PC-3 (cell line): ENCODE results near the gene SLC16A7. TPM values are rescaled to one million over a fixed set of nuclear protein-coding genes. Genes with fewer than 3 reads are reported as not detected.

ENCODE experiments used
- ATAC-seq: fragments of 200-7000 bp; cut with Tn5 transposase; 2 replicates; pipeline ENCODE4 v1.9.1; 2020; ENCODE audit warnings: mild to moderate bottlenecking, moderate library complexity
- BruUV-seq: library from RNA; stranded (reverse); fragments of 400-500 nt; replicated peaks from 2 replicates; lab custom pipeline; 2021; lab: Mats Ljungman, UMichigan
- CTCF ChIA-PET: fragments of 300-600 bp; sonication (Branson Sonifier 250); formaldehyde crosslinking; loops from one replicate; lab custom pipeline; 2022; ENCODE audit warnings: antibody characterized with exemption; lab: Charles Lee
- POLR2A ChIA-PET: fragments of 300-600 bp; sonication (Branson Sonifier 250); formaldehyde crosslinking; loops from one replicate; lab custom pipeline; 2022; ENCODE audit warnings: antibody characterized with exemption; ENCODE audit not compliant: unreplicated experiment; lab: Charles Lee
- DNase-seq: peaks from one replicate; pipeline ENCODE4 v3.0.0-alpha.2; 2015
- H2AFZ ChIP-seq: fragments of 300-600 bp; sonication (generic); 2 replicates; pipeline ENCODE4 v1.6.0; 2016; ENCODE audit warnings: antibody characterized with exemption, low read length
- H3F3A ChIP-seq: fragments of 300-600 bp; sonication (generic); one replicate; pipeline ENCODE4 v1.6.0; 2017; ENCODE audit warnings: antibody characterized with exemption, low read length, control low read depth, mild to moderate bottlenecking; ENCODE audit not compliant: unreplicated experiment
- H3K27ac ChIP-seq: fragments of 300-600 bp; sonication (generic); 2 replicates; pipeline ENCODE4 v1.5.1; 2016; ENCODE audit warnings: mild to moderate bottlenecking, low read length
- H3K27me3 ChIP-seq: fragments of 300-600 bp; sonication (generic); 2 replicates; pipeline ENCODE4 v1.6.1; 2016; ENCODE audit warnings: low read length, mixed read lengths
- H3K36me3 ChIP-seq: fragments of 300-600 bp; sonication (generic); 2 replicates; pipeline ENCODE4 v1.6.1; 2016; ENCODE audit warnings: low read depth, mixed run types, low read length, mixed read lengths
- H3K4me1 ChIP-seq: fragments of 300-600 bp; sonication (generic); 2 replicates; pipeline ENCODE4 v1.5.1; 2016; ENCODE audit warnings: low read length; ENCODE audit not compliant: insufficient read depth
- H3K4me2 ChIP-seq: fragments of 300-600 bp; sonication (generic); 2 replicates; pipeline ENCODE4 v1.6.0; 2016; ENCODE audit warnings: low read length
- H3K4me3 ChIP-seq: fragments of 300-600 bp; sonication (generic); 2 replicates; pipeline ENCODE4 v1.5.1; 2016; ENCODE audit warnings: mild to moderate bottlenecking, low read length, mixed read lengths
- H3K79me2 ChIP-seq: fragments of 300-600 bp; sonication (generic); 2 replicates; pipeline ENCODE4 v1.6.1; 2017; ENCODE audit warnings: low read length, mixed read lengths
- H3K9ac ChIP-seq: fragments of 300-600 bp; sonication (generic); 2 replicates; pipeline ENCODE4 v1.6.0; 2016; ENCODE audit warnings: mild to moderate bottlenecking, low read length
- H3K9me2 ChIP-seq: fragments of 300-600 bp; sonication (generic); replicated peaks from 2 replicates; pipeline ENCODE4 v1.6.1; 2016; ENCODE audit warnings: mixed run types, low read length, mixed read lengths
- H3K9me3 ChIP-seq: fragments of 300-600 bp; sonication (generic); 2 replicates; pipeline ENCODE4 v1.6.1; 2016; ENCODE audit warnings: low read length, mixed read lengths
- H4K20me1 ChIP-seq: fragments of 300-600 bp; sonication (generic); 2 replicates; pipeline ENCODE4 v1.6.1; 2016; ENCODE audit warnings: low read length, mixed read lengths
- EZH2 ChIP-seq: fragments of 300-600 bp; sonication (generic); IDR thresholded peaks from one replicate; pipeline ENCODE4 v1.6.1; 2017; ENCODE audit warnings: antibody characterized with exemption, mild to moderate bottlenecking, low read length; ENCODE audit not compliant: unreplicated experiment
- EZH2phosphoT487 ChIP-seq: fragments of 300-600 bp; sonication (generic); IDR thresholded peaks from 2 replicates; pipeline ENCODE4 v1.6.1; 2018; ENCODE audit warnings: mild to moderate bottlenecking, antibody characterized with exemption, low read length, borderline replicate concordance
- intact Hi-C: fragments of 100-400 bp; cut with micrococcal nuclease; formaldehyde crosslinking; loops from 2 replicates; pipeline ENCODE4 v1.9.0; 2023
- total RNA-seq: library from RNA; depleted of rRNA; stranded (reverse); fragments of >200 nt; gene quantifications from 2 replicates; pipeline ENCODE4 v1.2.3, GENCODE V29; 2014
- TF ChIP-seq, protein P1 (sequence below): fragments of 300-600 bp; sonication (generic); conservative IDR thresholded peaks from 2 replicates; pipeline ENCODE4 v1.5.1; 2017; ENCODE audit warnings: antibody characterized with exemption, low read depth, mild to moderate bottlenecking, low read length

The SLC16A7 gene
- total RNA-seq, 1 experiment from 2014 or later = 11.4 TPM

- H3K4me1 ChIP-seq = no peaks in the 10 kb centered on the region
- H4K20me1 ChIP-seq = no peaks in the 10 kb centered on the region
- TF ChIP-seq EZH2 (no peak), EZH2phosphoT487 (no peak)
- TF ChIP-seq, protein P1, sequence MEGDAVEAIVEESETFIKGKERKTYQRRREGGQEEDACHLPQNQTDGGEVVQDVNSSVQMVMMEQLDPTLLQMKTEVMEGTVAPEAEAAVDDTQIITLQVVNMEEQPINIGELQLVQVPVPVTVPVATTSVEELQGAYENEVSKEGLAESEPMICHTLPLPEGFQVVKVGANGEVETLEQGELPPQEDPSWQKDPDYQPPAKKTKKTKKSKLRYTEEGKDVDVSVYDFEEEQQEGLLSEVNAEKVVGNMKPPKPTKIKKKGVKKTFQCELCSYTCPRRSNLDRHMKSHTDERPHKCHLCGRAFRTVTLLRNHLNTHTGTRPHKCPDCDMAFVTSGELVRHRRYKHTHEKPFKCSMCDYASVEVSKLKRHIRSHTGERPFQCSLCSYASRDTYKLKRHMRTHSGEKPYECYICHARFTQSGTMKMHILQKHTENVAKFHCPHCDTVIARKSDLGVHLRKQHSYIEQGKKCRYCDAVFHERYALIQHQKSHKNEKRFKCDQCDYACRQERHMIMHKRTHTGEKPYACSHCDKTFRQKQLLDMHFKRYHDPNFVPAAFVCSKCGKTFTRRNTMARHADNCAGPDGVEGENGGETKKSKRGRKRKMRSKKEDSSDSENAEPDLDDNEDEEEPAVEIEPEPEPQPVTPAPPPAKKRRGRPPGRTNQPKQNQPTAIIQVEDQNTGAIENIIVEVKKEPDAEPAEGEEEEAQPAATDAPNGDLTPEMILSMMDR = no peak
- no peaks in the 10 kb centered on the region for H3K9me3 ChIP-seq
- H3K27ac ChIP-seq = no peak overlapping the region
- H3K36me3 ChIP-seq = no peaks in the 10 kb centered on the region
- intact Hi-C loops = no loop called here
- no peaks in the 10 kb centered on the region for H3K9me2 ChIP-seq
- DNase-seq = no peak
- POLR2A ChIA-PET = no interaction called here
- H3K27me3 ChIP-seq = no peaks in the 10 kb centered on the region
- no peak overlapping the region for H3K4me3 ChIP-seq
- H3K9ac ChIP-seq = no peak overlapping the region
- H2AFZ ChIP-seq = no peak overlapping the region
- no peak for ATAC-seq
- BruUV-seq = no TSS peak
- no peaks in the 10 kb centered on the region for H3F3A ChIP-seq
- no peak overlapping the region for H3K4me2 ChIP-seq
- H3K79me2 ChIP-seq = no peaks in the 10 kb centered on the region
- CTCF ChIA-PET = no interaction called here
Observed at GRCh38 chr12:59820594-59821011, 224.8 kb downstream of the SLC16A7 start.

DNA sequence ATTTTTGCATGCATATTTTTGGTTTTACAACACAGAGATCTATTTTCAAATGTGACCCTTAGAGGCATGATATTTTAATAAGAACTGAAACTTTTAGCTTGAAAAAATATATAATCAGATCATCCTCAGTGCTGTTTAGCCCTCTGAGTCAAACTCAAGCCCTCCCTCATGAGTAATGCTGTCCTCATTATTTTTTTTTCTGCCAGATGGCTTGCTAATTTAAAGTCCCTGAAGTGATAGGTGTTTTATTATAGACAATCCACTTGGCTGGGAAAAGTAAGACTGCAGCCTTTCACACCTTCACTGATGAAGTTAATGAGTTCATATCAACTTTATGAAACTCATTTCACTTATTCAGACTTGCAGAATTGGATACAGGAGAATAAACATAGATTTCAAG, 227.7 kb downstream of the SLC16A7 start:
- POLR2A ChIA-PET = no interaction called here
- BruUV-seq = no TSS peak
- ATAC-seq = no peak; the same call in 1 of the 2 replicates

GRCh38 chr12:59827767-59828166, 231.9 kb downstream of the SLC16A7 start:
- no peak overlapping the region for H3K4me3 ChIP-seq
- ATAC-seq (no peak), DNase-seq (no peak)
- TF ChIP-seq EZH2phosphoT487 (no peak), EZH2 (no peak)
- TF ChIP-seq, protein P1 = no peak
- intact Hi-C loops = no loop called here
- CTCF ChIA-PET = no interaction called here
- no peaks in the 10 kb centered on the region for H4K20me1 ChIP-seq
- H2AFZ ChIP-seq = no peak overlapping the region
- no peak overlapping the region for H3K4me2 ChIP-seq
- no TSS peak for BruUV-seq
- no peak overlapping the region for H3K9ac ChIP-seq
- POLR2A ChIA-PET = no interaction called here
- no peaks in the 10 kb centered on the region for H3K9me3 ChIP-seq
- H3K4me1 ChIP-seq = no peaks in the 10 kb centered on the region
- H3K9me2 ChIP-seq = no peaks in the 10 kb centered on the region
- H3K27ac ChIP-seq = no peak overlapping the region
- no peaks in the 10 kb centered on the region for H3K79me2 ChIP-seq
- H3F3A ChIP-seq = no peaks in the 10 kb centered on the region
- H3K27me3 ChIP-seq = no peaks in the 10 kb centered on the region
- H3K36me3 ChIP-seq = no peaks in the 10 kb centered on the region

More for the DNA sequence above, 227.7 kb downstream of the SLC16A7 start:
- Histone ChIP-seq H3K9me3 (no peaks in the 10 kb centered on the region), H3K27me3 (no peaks in the 10 kb centered on the region), H3K27ac (no peak overlapping the region), H2AFZ (no peak overlapping the region), H3K79me2 (no peaks in the 10 kb centered on the region), H4K20me1 (no peaks in the 10 kb centered on the region), H3K4me2 (no peak overlapping the region), H3K36me3 (no peaks in the 10 kb centered on the region), H3K9me2 (no peaks in the 10 kb centered on the region), H3K9ac (no peak overlapping the region), H3K4me3 (no peak overlapping the region), H3F3A (no peaks in the 10 kb centered on the region), H3K4me1 (no peaks in the 10 kb centered on the region)
- intact Hi-C loops = no loop called here
- TF ChIP-seq, protein P1 = no peak
- TF ChIP-seq EZH2phosphoT487 = no peak
- TF ChIP-seq EZH2 = no peak
- DNase-seq = peak; percentile 18
- CTCF ChIA-PET = no interaction called here
